Activated CD8-positive, alpha-beta T cell treated with anti-CD3 and anti-CD28 coated beads for 36 hours (primary cell): ENCODE measurements around the gene ADSS1. TPM values are rescaled to one million over a fixed set of nuclear protein-coding genes. Genes with fewer than 3 reads are reported as not detected.

ENCODE experiments used
- ATAC-seq: fragments of 200-7000 bp; cut with Tn5 transposase; one replicate; pipeline ENCODE4 v1.10.0; 2021; ENCODE audit warnings: mild to moderate bottlenecking, moderate library complexity
- CTCF ChIA-PET: fragments of 350-600 bp; sonication (Branson Sonifier 250); formaldehyde crosslinking; loops from one replicate; lab custom pipeline; 2021; ENCODE audit warnings: antibody characterized with exemption; lab: Charles Lee
- POLR2A ChIA-PET: fragments of 350-600 bp; sonication (Branson Sonifier 250); formaldehyde crosslinking; loops from one replicate; lab custom pipeline; 2021; ENCODE audit warnings: antibody characterized with exemption; lab: Charles Lee
- DNase-seq: peaks from one replicate; pipeline ENCODE4 v3.0.0-alpha.2; 2020
- H3K27ac Mint-ChIP-seq: one replicate; pipeline ENCODE4 v1.8.0; 2021; ENCODE audit warnings: mild to moderate bottlenecking, mixed read lengths
- H3K27me3 Mint-ChIP-seq: one replicate; pipeline ENCODE4 v1.8.0; 2021; ENCODE audit warnings: mixed read lengths
- H3K36me3 Mint-ChIP-seq: one replicate; pipeline ENCODE4 v1.8.0; 2021; ENCODE audit warnings: low read depth, mixed read lengths
- H3K4me1 Mint-ChIP-seq: one replicate; pipeline ENCODE4 v1.8.0; 2021; ENCODE audit warnings: low read depth, mixed read lengths
- H3K4me3 Mint-ChIP-seq: one replicate; pipeline ENCODE4 v1.8.0; 2021; ENCODE audit warnings: mild to moderate bottlenecking, moderate library complexity, mixed read lengths
- H3K9me3 Mint-ChIP-seq: one replicate; pipeline ENCODE4 v1.8.0; 2021; ENCODE audit warnings: mixed read lengths
- CTCF ChIP-seq: fragments of 200-600 bp; IDR thresholded peaks from one replicate; pipeline ENCODE4 v1.8.0; 2022; ENCODE audit warnings: antibody characterized with exemption, mild to moderate bottlenecking
- intact Hi-C: fragments of 100-400 bp; cut with micrococcal nuclease; formaldehyde crosslinking; loops from one replicate; pipeline ENCODE4 v1.10.0; 2022
- microRNA-seq: library from miRNA; unstranded; fragments of <30 nt; microRNA quantifications from one replicate; pipeline ENCODE4 v1.2.0, GENCODE V29; 2022; ENCODE audit warnings: borderline microRNAs expressed, borderline replicate concordance
- total RNA-seq, 2 experiments: library from RNA; stranded (reverse); gene quantifications; one replicate each; pipeline ENCODE4 v1.2.3, GENCODE V29; 2021

Gene ADSS1
- total RNA-seq, 2 experiments from 2014 or later: 2.7 to 3.0 TPM

- Mint-ChIP-seq H3K36me3 (no peaks in the 10 kb centered on the region), H3K27me3 (no peaks in the 10 kb centered on the region), H3K9me3 (no peaks in the 10 kb centered on the region), H3K4me3 (peak overlapping the region; percentile 61), H3K4me1 (peaks cover 28% of the 10 kb centered on the region), H3K27ac (no peak overlapping the region)
- no peak for TF ChIP-seq CTCF
- ChIA-PET POLR2A (interaction anchor here (1.2 kb wide), 2 partner anchors 12 to 40 kb away, joined by 3 to 4 read pairs; no protein-coding TSS in a partner anchor), CTCF (interaction anchor here (1.6 kb wide), 1 partner anchor 29 kb away, joined by 5 read pairs; no protein-coding TSS in a partner anchor)
- no peak for DNase-seq
- no peak for ATAC-seq
- intact Hi-C loops: no loop called here
These were observed 72.7 kb downstream of the ADSS1 start for GRCh38 chr14:104796687-104797081.

Small RNA genes lying within 50 kb of the gene (microRNA-seq; reads per million reads assigned to microRNA genes)
- not detected for gene MIR4710

Other genes with a start within 250 kb of the ADSS1 start
- gene C14orf180, start 144.5 kb upstream of the ADSS1 start, total RNA-seq: not detected
- gene TMEM179, start 119.5 kb upstream of the ADSS1 start, total RNA-seq: not detected
- gene INF2, start 34.6 kb upstream of the ADSS1 start, total RNA-seq: 10 to 100 TPM; 61.5 to 65.0 TPM
- gene SIVA1, start 28.9 kb downstream of the ADSS1 start, total RNA-seq: 100 to 1,000 TPM; 115 to 125 TPM
- 100 to 1,000 TPM; 116 to 121 TPM for gene AKT1, start 71.5 kb downstream of the ADSS1 start, total RNA-seq
- gene ZBTB42, start 76.9 kb downstream of the ADSS1 start, total RNA-seq: 1 to 10 TPM; 1.3 TPM
- gene CEP170B, start 141.0 kb downstream of the ADSS1 start, total RNA-seq: 1 to 10 TPM; 2.2 to 2.3 TPM
- not detected for gene PLD4, start 200.7 kb downstream of the ADSS1 start, total RNA-seq